SHP77 (cell line): ENCODE measurements around the gene SLCO2A1.

ENCODE experiments used
- DNase-seq, 2 experiments: peaks; one replicate each; lab custom pipeline; 2025; lab: John Stamatoyannopoulos, UW

The SLCO2A1 gene

GRCh38 chr3:133949438-133949837 is 80.3 kb downstream of the SLCO2A1 start:
- DNase-seq: no peak

- DNase-seq: no peak
Observed at GRCh38 chr3:133948996-133949395, 80.7 kb downstream of the SLCO2A1 start.

- no peak for DNase-seq
Observed at GRCh38 chr3:133948131-133948810, 81.5 kb downstream of the SLCO2A1 start.

- no peak for DNase-seq
Observed at GRCh38 chr3:133945381-133946095, 84.2 kb downstream of the SLCO2A1 start.

- DNase-seq: no peak
Observed at GRCh38 chr3:133944641-133945380, 84.9 kb downstream of the SLCO2A1 start.

- no peak for DNase-seq
Observed at GRCh38 chr3:133944181-133944580, 85.5 kb downstream of the SLCO2A1 start.

- no peak for DNase-seq
Observed at GRCh38 chr3:133943639-133944141, 86.0 kb downstream of the SLCO2A1 start.

- DNase-seq: no peak
Observed at GRCh38 chr3:133943031-133943535, 86.6 kb downstream of the SLCO2A1 start.

GRCh38 chr3:133941415-133941821 is 88.3 kb downstream of the SLCO2A1 start:
- no peak for DNase-seq

- no peak for DNase-seq
Observed at GRCh38 chr3:133940536-133940935, 89.2 kb downstream of the SLCO2A1 start.

- DNase-seq: no peak
Observed at GRCh38 chr3:133939463-133939835, 90.3 kb downstream of the SLCO2A1 start.

GRCh38 chr3:133938770-133939462 is 90.8 kb downstream of the SLCO2A1 start:
- DNase-seq: no peak

GRCh38 chr3:133937756-133938601 is 91.7 kb downstream of the SLCO2A1 start:
- DNase-seq: no peak

GRCh38 chr3:133937061-133937686 is 92.6 kb downstream of the SLCO2A1 start:
- no peak for DNase-seq

GRCh38 chr3:133935843-133936769 is 93.6 kb downstream of the SLCO2A1 start:
- DNase-seq: no peak

GRCh38 chr3:133934996-133935842 is 94.5 kb downstream of the SLCO2A1 start:
- no peak for DNase-seq

- DNase-seq: no peak
Observed at GRCh38 chr3:133934073-133934970, 95.4 kb downstream of the SLCO2A1 start.
